H1 (cell line): ENCODE results near the gene SMIM31. TPM values are rescaled to one million over a fixed set of nuclear protein-coding genes. Genes with fewer than 3 reads are reported as not detected.

Experiments used
- CTCF ChIA-PET: fragments of 300-600 bp; sonication (Branson Sonifier 250); formaldehyde crosslinking; loops from one replicate; lab custom pipeline; 2021; ENCODE audit not compliant: partially characterized antibody; lab: Charles Lee
- POLR2A ChIA-PET: fragments of 300-600 bp; sonication (Branson Sonifier 250); formaldehyde crosslinking; loops from one replicate; lab custom pipeline; 2021; ENCODE audit warnings: inconsistent platforms; ENCODE audit not compliant: partially characterized antibody; lab: Charles Lee
- DNase-seq, 2 experiments: peaks; one replicate each; pipeline versions ENCODE4 v3.0.0 to v3.0.0-alpha.2; 2010 to 2022; ENCODE audit warnings: low spot score in 2 of 2, low read depth in 1 of 2, mixed read lengths in 1 of 2
- FAIRE-seq: peaks from 2 replicates; lab custom pipeline; 2011; peaks lifted over from hg19 to GRCh38; lab: Jason Lieb, UNC
- H2AFZ ChIP-seq: 2 replicates; pipeline ENCODE4 v1.8.1; 2012; ENCODE audit warnings: low read length, inconsistent platforms
- H2AK5ac ChIP-seq: 2 replicates; pipeline ENCODE4 v1.6.1; 2013; ENCODE audit warnings: low read depth, low read length
- H2BK120ac ChIP-seq: replicated peaks from 2 replicates; pipeline ENCODE3; 2013; ENCODE audit warnings: low read depth, low read length, inconsistent platforms
- H2BK12ac ChIP-seq: 2 replicates; pipeline ENCODE4 v1.6.1; 2013; ENCODE audit warnings: low read depth, low read length
- H2BK15ac ChIP-seq: 2 replicates; pipeline ENCODE4 v1.6.1; 2013; ENCODE audit warnings: low read length
- H2BK20ac ChIP-seq: 2 replicates; pipeline ENCODE4 v1.6.1; 2013; ENCODE audit warnings: low read length
- H2BK5ac ChIP-seq: 2 replicates; pipeline ENCODE4 v1.6.1; 2013; ENCODE audit warnings: low read depth, low read length
- H3K14ac ChIP-seq: 2 replicates; pipeline ENCODE4 v1.6.1; 2013; ENCODE audit warnings: inconsistent platforms; ENCODE audit not compliant: insufficient read length
- H3K18ac ChIP-seq: 2 replicates; pipeline ENCODE4 v1.6.1; 2013; ENCODE audit warnings: low read length; ENCODE audit errors: extremely low read depth
- H3K23ac ChIP-seq: 2 replicates; pipeline ENCODE4 v1.6.1; 2013; ENCODE audit warnings: inconsistent platforms; ENCODE audit not compliant: insufficient read length
- H3K23me2 ChIP-seq: 2 replicates; pipeline ENCODE4 v1.6.1; 2013; ENCODE audit warnings: low read depth, low read length
- H3K27ac ChIP-seq: 2 replicates; pipeline ENCODE4 v1.6.1; 2011; ENCODE audit warnings: low read depth, low read length, inconsistent platforms
- H3K27me3 ChIP-seq, 4 experiments: replicated peaks in 1 of 4; 1 replicate in 1 of 4; 2 replicates in 3 of 4; pipeline versions ENCODE4 v1.6.1 to v1.8.1; 2011 to 2013; ENCODE audit warnings: low read length in 3 of 4, mild to moderate bottlenecking in 3 of 4, inconsistent platforms in 2 of 4, mixed read lengths in 2 of 4, moderate library complexity in 1 of 4; ENCODE audit not compliant: control insufficient read depth in 3 of 4, insufficient read depth in 3 of 4; ENCODE audit errors: extremely low read depth in 1 of 4
- H3K36me3 ChIP-seq, 4 experiments: 2 replicates each; pipeline versions ENCODE4 v1.6.1 to v1.8.1; 2011 to 2013; ENCODE audit warnings: mild to moderate bottlenecking in 4 of 4, low read length in 3 of 4, moderate library complexity in 2 of 4, control low read depth in 1 of 4, inconsistent platforms in 1 of 4; ENCODE audit not compliant: insufficient read depth in 4 of 4, control insufficient read depth in 2 of 4
- H3K4ac ChIP-seq: replicated peaks from 2 replicates; pipeline ENCODE3; 2013; ENCODE audit warnings: low read length, low read depth, mixed read lengths, inconsistent platforms; ENCODE audit not compliant: insufficient read length
- H3K4me1 ChIP-seq, 4 experiments: replicated peaks in 1 of 4; 1 replicate in 1 of 4; 2 replicates in 3 of 4; pipeline versions ENCODE4 v1.6.1 to v1.8.1; 2011 to 2013; ENCODE audit warnings: low read length in 3 of 4, inconsistent platforms in 2 of 4, mixed read lengths in 1 of 4; ENCODE audit not compliant: insufficient read depth in 4 of 4, control insufficient read depth in 3 of 4
- H3K4me2 ChIP-seq, 2 experiments: 2 replicates each; pipeline versions ENCODE4 v1.6.1 to v1.8.1; 2011 to 2013; ENCODE audit warnings: low read depth in 2 of 2, low read length in 2 of 2, control low read depth in 1 of 2, inconsistent platforms in 1 of 2, mild to moderate bottlenecking in 1 of 2; ENCODE audit not compliant: insufficient read depth in 1 of 2
- H3K4me3 ChIP-seq, 4 experiments: fragments of 200-600, 300-600 bp in 1 of 4; sonication (generic), shearing (Covaris generic), sonication (Bioruptor Twin) in 1 of 4; 2 replicates each; pipeline versions ENCODE4 v1.5.1 to v1.8.1; 2011 to 2016; ENCODE audit warnings: low read length in 4 of 4, low read depth in 3 of 4, control low read depth in 2 of 4, inconsistent platforms in 2 of 4, mild to moderate bottlenecking in 2 of 4, mixed read lengths in 1 of 4, moderate library complexity in 1 of 4; ENCODE audit not compliant: insufficient read depth in 2 of 4; ENCODE audit errors: extremely low read depth in 1 of 4
- H3K56ac ChIP-seq: replicated peaks from 2 replicates; pipeline ENCODE3; 2013; ENCODE audit warnings: low read depth, mild to moderate bottlenecking, mixed read lengths, low read length, inconsistent platforms; ENCODE audit not compliant: insufficient read length
- H3K79me1 ChIP-seq: 2 replicates; pipeline ENCODE4 v1.6.1; 2013; ENCODE audit warnings: low read depth, low read length, control low read depth
- H3K79me2 ChIP-seq, 2 experiments: 2 replicates each; pipeline versions ENCODE4 v1.6.1 to v1.8.1; 2012 to 2013; ENCODE audit warnings: low read length in 2 of 2, mild to moderate bottlenecking in 2 of 2, inconsistent platforms in 1 of 2; ENCODE audit not compliant: insufficient read depth in 2 of 2, control insufficient read depth in 1 of 2
- H3K9ac ChIP-seq, 4 experiments: replicated peaks in 1 of 4; 1 replicate in 1 of 4; 2 replicates in 3 of 4; pipeline versions ENCODE4 v1.6.1 to v1.8.1; 2011 to 2013; ENCODE audit warnings: low read depth in 3 of 4, low read length in 3 of 4, control low read depth in 2 of 4, mild to moderate bottlenecking in 2 of 4, moderate library complexity in 2 of 4, inconsistent platforms in 1 of 4; ENCODE audit errors: extremely low read depth in 1 of 4
- H3K9me3 ChIP-seq, 2 experiments: 2 replicates each; pipeline versions ENCODE4 v1.6.1 to v1.8.1; 2012 to 2013; ENCODE audit warnings: mild to moderate bottlenecking in 2 of 2, moderate library complexity in 2 of 2, control low read depth in 1 of 2, inconsistent platforms in 1 of 2, low read depth in 1 of 2, low read length in 1 of 2, mixed read lengths in 1 of 2; ENCODE audit not compliant: insufficient read depth in 2 of 2
- H4K20me1 ChIP-seq, 2 experiments: replicated peaks in 1 of 2; 2 replicates each; pipeline versions ENCODE3 to v1.8.1; 2011 to 2013; ENCODE audit warnings: inconsistent platforms in 2 of 2, low read length in 2 of 2, mild to moderate bottlenecking in 1 of 2; ENCODE audit not compliant: insufficient read depth in 2 of 2, control insufficient read depth in 1 of 2
- H4K5ac ChIP-seq: 2 replicates; pipeline ENCODE4 v1.6.1; 2013; ENCODE audit warnings: low read length, low read depth, mixed read lengths, inconsistent platforms; ENCODE audit not compliant: insufficient read length
- H4K8ac ChIP-seq: 2 replicates; pipeline ENCODE4 v1.8.0; 2013; ENCODE audit warnings: mild to moderate bottlenecking, moderate library complexity, low read length, inconsistent platforms; ENCODE audit not compliant: insufficient read depth; ENCODE audit errors: extremely low read depth
- H4K91ac ChIP-seq: replicated peaks from 2 replicates; pipeline ENCODE3; 2013; ENCODE audit warnings: low read length, mixed read lengths, inconsistent platforms; ENCODE audit not compliant: insufficient read length
- GABPA ChIP-seq: IDR thresholded peaks from 2 replicates; pipeline ENCODE4 v1.6.1; 2011; ENCODE audit warnings: mild to moderate bottlenecking, low read length, moderate library complexity, borderline replicate concordance; ENCODE audit not compliant: insufficient read depth
- RAD21 ChIP-seq, 2 experiments: IDR thresholded peaks in 1 of 2; conservative IDR thresholded peaks in 1 of 2; 2 replicates each; pipeline ENCODE4 v1.6.1; 2011; ENCODE audit warnings: low read depth in 2 of 2, low read length in 2 of 2, improper control_type of control experiment in 1 of 2, inconsistent platforms in 1 of 2, mild to moderate bottlenecking in 1 of 2, moderate library complexity in 1 of 2
- YY1 ChIP-seq: IDR thresholded peaks from 2 replicates; pipeline ENCODE4 v1.6.1; 2011; ENCODE audit warnings: low read depth, mild to moderate bottlenecking, low read length
- WGBS, 2 experiments: shearing (Covaris generic) in 1 of 2; methylation state at CpG; one replicate each; pipeline versions ENCODE4 v1.1.6 to v1.1.7; 2013 to 2015; ENCODE audit warnings: low lambda C conversion rate in 2 of 2, mixed read lengths in 2 of 2, inconsistent platforms in 1 of 2, low coverage in 1 of 2, missing lambda C conversion rate in 1 of 2; ENCODE audit not compliant: insufficient replicate concordance in 2 of 2, insufficient coverage in 1 of 2, insufficient read length in 1 of 2; ENCODE audit errors: extremely low coverage in 1 of 2, missing lambda C conversion rate in 1 of 2; 5-methylcytosine and 5-hydroxymethylcytosine counted together
- polyA plus RNA-seq, 7 experiments: library from polyadenylated mRNA; depleted of rRNA in 3 of 7; stranded (reverse) in 5 of 7; unstranded in 2 of 7; fragments of >200 nt in 5 of 7; fragments of 200-250 nt in 2 of 7; gene quantifications; 1 replicate in 5 of 7; 2 replicates in 1 of 7; 4 replicates in 1 of 7; pipeline versions ENCODE4 v1.2.1 to v1.2.3, GENCODE V29; 2011 to 2013; ENCODE audit warnings: missing spikeins in 2 of 7, mixed read lengths in 2 of 7
- total RNA-seq: library from RNA; stranded (reverse); fragmentation: NEBNext Ultra II Directional; extraction: Animal tissue kit (Norgen Biotek cat#: 25700); gene quantifications from 2 replicates; pipeline ENCODE4 v1.2.1, GENCODE V29; 2021
- TF ChIP-seq, protein P1 (sequence below), 3 experiments: IDR thresholded peaks; 1 replicate in 2 of 3; 2 replicates in 1 of 3; pipeline versions ENCODE4 v1.5.1 to v1.6.1; 2011; ENCODE audit warnings: low read length in 3 of 3, mild to moderate bottlenecking in 3 of 3, inconsistent platforms in 2 of 3, low read depth in 1 of 3, moderate library complexity in 1 of 3; ENCODE audit not compliant: insufficient read depth in 1 of 3; ENCODE audit errors: control extremely low read depth in 1 of 3

Gene SMIM31
- total and polyA plus RNA-seq, 2 of the 8 experiments (the other 6 are each of a cell fraction or from before 2014, with no cell fraction given), result not detected

- Histone ChIP-seq H3K4me3 (no peak overlapping the region), H2AFZ (no peak overlapping the region), H2BK5ac (no peak overlapping the region), H3K14ac (no peak overlapping the region), H2BK20ac (no peak overlapping the region), H3K23ac (no peak overlapping the region), H4K8ac (no peak overlapping the region), H3K27me3 (no peaks in the 10 kb centered on the region), H4K20me1 (no peaks in the 10 kb centered on the region), H4K91ac (no peak overlapping the region), H3K9me3 (no peaks in the 10 kb centered on the region), H2BK12ac (no peak overlapping the region), H3K79me2 (no peaks in the 10 kb centered on the region), H4K5ac (no peak overlapping the region), H2AK5ac (no peak overlapping the region), H3K27ac (no peak overlapping the region), H3K9ac (no peak overlapping the region), H3K18ac (no peak overlapping the region), H2BK15ac (no peak overlapping the region), H2BK120ac (no peak overlapping the region), H3K36me3 (no peaks in the 10 kb centered on the region), H3K56ac (no peak overlapping the region), H3K79me1 (no peaks in the 10 kb centered on the region), H3K4me1 (no peaks in the 10 kb centered on the region), H3K23me2 (no peaks in the 10 kb centered on the region; the same call in 1 of the 2 replicates), H3K4me2 (no peak overlapping the region), H3K4ac (no peak overlapping the region)
- WGBS, 2 experiments, result 35% methylated on average over 5 of the region's 5 CpGs; no CpG with 5 or more reads in 1 of the 2 experiments
- DNase-seq (peak; percentile 17 to 82), FAIRE-seq (peak; percentile 95)
- ChIA-PET POLR2A (no interaction called here), CTCF (interaction anchor here (0.6 to 10.1 kb wide), 50 partner anchors 12 to 1182 kb away, joined by 3 to 161 read pairs (median 4); a partner anchor contains a TSS)
- TF ChIP-seq GABPA, result no peak
- TF ChIP-seq, protein P1, sequence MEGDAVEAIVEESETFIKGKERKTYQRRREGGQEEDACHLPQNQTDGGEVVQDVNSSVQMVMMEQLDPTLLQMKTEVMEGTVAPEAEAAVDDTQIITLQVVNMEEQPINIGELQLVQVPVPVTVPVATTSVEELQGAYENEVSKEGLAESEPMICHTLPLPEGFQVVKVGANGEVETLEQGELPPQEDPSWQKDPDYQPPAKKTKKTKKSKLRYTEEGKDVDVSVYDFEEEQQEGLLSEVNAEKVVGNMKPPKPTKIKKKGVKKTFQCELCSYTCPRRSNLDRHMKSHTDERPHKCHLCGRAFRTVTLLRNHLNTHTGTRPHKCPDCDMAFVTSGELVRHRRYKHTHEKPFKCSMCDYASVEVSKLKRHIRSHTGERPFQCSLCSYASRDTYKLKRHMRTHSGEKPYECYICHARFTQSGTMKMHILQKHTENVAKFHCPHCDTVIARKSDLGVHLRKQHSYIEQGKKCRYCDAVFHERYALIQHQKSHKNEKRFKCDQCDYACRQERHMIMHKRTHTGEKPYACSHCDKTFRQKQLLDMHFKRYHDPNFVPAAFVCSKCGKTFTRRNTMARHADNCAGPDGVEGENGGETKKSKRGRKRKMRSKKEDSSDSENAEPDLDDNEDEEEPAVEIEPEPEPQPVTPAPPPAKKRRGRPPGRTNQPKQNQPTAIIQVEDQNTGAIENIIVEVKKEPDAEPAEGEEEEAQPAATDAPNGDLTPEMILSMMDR (IDR thresholded peaks at IDR 0.05; ENCODE audit: control extremely low read depth in 1 of 3, insufficient read depth in 1 of 3, low read depth in 1 of 3, low read length in 3 of 3), result peak; percentile 72 to 88 (median 84)
- TF ChIP-seq RAD21 (IDR thresholded peaks at IDR 0.05 in 1 of 2, conservative IDR thresholded peaks at IDR 0.05 in 1 of 2; ENCODE audit: low read depth in 2 of 2, low read length in 2 of 2), result peak; percentile 97
- peak; percentile 30; the same call in 1 of the 2 replicates for TF ChIP-seq YY1
Observed at GRCh38 chr4:164731827-164732474, 22.0 kb upstream of the SMIM31 start.
